ENCODE measurements around the gene RBFOX2.
"Not testable (repeated sequence)": the region's sequence is repeated elsewhere in the genome, so short reads cannot be mapped to it uniquely, and the experiment has no call there.

RBFOX2 gene

GRCh38 chr22:35805466-35805865, 223.2 kb downstream of the RBFOX2 start:
- no peak for TF ChIP-seq CTCF (conservative IDR thresholded peaks at IDR 0.05)
- H3K27ac ChIP-seq, result no peak overlapping the region

GRCh38 chr22:35804421-35804820, 224.2 kb downstream of the RBFOX2 start:
- H3K27ac ChIP-seq, result no peak overlapping the region

GRCh38 chr22:35802885-35803284, 225.7 kb downstream of the RBFOX2 start:
- no peak for TF ChIP-seq CTCF (conservative IDR thresholded peaks at IDR 0.05)
- H3K27ac ChIP-seq, result no peak overlapping the region

More at GRCh38 chr22:35804421-35804820, 224.2 kb downstream of the RBFOX2 start:
- TF ChIP-seq CTCF (conservative IDR thresholded peaks at IDR 0.05), result no peak

- not testable (repeated sequence) for H3K27ac ChIP-seq
Measured at GRCh38 chr22:35801301-35801700, 227.3 kb downstream of the RBFOX2 start.

GRCh38 chr22:35799150-35799549, 229.5 kb downstream of the RBFOX2 start:
- no peak overlapping the region for H3K27ac ChIP-seq
- no peak for TF ChIP-seq CTCF (conservative IDR thresholded peaks at IDR 0.05)

- H3K27ac ChIP-seq, result no peak overlapping the region
- TF ChIP-seq CTCF (conservative IDR thresholded peaks at IDR 0.05), result no peak
Measured at GRCh38 chr22:35797411-35797810, 231.2 kb downstream of the RBFOX2 start.

GRCh38 chr22:35795476-35795875, 233.1 kb downstream of the RBFOX2 start:
- no peak for TF ChIP-seq CTCF (conservative IDR thresholded peaks at IDR 0.05)
- H3K27ac ChIP-seq, result no peak overlapping the region

- peak overlapping the region; percentile 29; the same call in 1 of the 2 replicates for H3K27ac ChIP-seq
Measured at GRCh38 chr22:35792506-35792905, 236.1 kb downstream of the RBFOX2 start.

GRCh38 chr22:35791788-35792187, 236.8 kb downstream of the RBFOX2 start:
- H3K27ac ChIP-seq, result peak overlapping the region; percentile 29; the same call in 1 of the 2 replicates

More at GRCh38 chr22:35792506-35792905, 236.1 kb downstream of the RBFOX2 start:
- no peak for TF ChIP-seq CTCF (conservative IDR thresholded peaks at IDR 0.05)
